ENCODE data around the gene CHRNA3.

The CHRNA3 gene

DNA sequence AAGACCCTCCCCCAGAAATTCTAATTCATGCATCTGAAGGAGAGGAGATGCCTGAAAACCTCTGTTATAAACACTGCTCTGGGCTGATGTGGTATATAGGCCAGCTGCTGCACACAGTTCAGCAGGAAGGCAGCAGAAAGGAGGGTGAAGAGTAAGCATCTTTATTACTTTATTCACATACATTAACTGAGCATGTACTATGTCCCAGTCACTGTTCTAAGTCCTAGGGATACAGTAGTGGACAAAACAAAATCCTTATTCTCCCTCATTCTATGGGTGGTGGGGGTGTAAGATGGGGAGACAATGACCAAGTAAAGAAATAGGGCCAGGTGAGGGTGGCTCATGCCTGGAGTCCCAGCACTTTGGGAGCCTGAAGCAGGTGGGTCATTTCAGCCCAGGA, 38.0 kb upstream of the CHRNA3 start:
- no peak overlapping the region for H3K9ac ChIP-seq (ENCODE audit: insufficient read length)
- no peak for TF ChIP-seq FOXP2 (optimal IDR thresholded peaks at IDR 0.05; ENCODE audit: control extremely low read depth, extremely low read length, insufficient read depth)
- TF ChIP-seq EZH2 (IDR thresholded peaks at IDR 0.05) = no peak
- no peak for TF ChIP-seq POLR2AphosphoS5 (IDR thresholded peaks at IDR 0.05; ENCODE audit: borderline replicate concordance, low read depth, low read length)
- H3K36me3 ChIP-seq (ENCODE audit: insufficient read depth, low read length) = no peaks in the 10 kb centered on the region
- no peaks in the 10 kb centered on the region for H3K9me3 ChIP-seq (ENCODE audit: low read depth, low read length)
- no peak for DNase-seq (ENCODE audit: low read depth, low spot score)
- H3K27ac ChIP-seq = no peak overlapping the region
- no peak overlapping the region for H3K4me3 ChIP-seq

DNA sequence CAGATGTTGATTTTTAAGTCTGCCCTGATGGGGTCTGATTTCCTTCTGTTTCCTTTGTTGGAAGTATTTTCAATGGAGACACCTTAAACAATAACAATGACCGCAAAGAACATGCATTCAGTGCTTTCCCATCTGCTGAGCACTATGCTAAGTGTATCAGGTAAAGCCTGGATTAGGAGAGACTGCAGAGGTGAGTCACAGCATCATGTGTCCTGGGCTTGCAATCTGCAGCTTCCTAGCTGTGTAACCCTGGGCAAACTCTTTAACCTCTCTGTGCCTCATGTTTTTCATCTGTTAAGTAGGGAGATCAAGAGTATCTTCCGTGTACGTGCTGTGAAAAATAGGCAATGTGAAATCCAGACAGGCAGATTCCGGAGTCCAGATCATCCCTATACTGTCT, 33.5 kb upstream of the CHRNA3 start:
- TF ChIP-seq POLR2AphosphoS5 (IDR thresholded peaks at IDR 0.05; ENCODE audit: borderline replicate concordance, low read depth, low read length) = no peak
- TF ChIP-seq FOXP2 (optimal IDR thresholded peaks at IDR 0.05; ENCODE audit: control extremely low read depth, extremely low read length, insufficient read depth) = no peak
- TF ChIP-seq EZH2 (IDR thresholded peaks at IDR 0.05) = no peak
- no peak overlapping the region for H3K4me3 ChIP-seq
- DNase-seq (ENCODE audit: low read depth, low spot score) = no peak
- H3K36me3 ChIP-seq (ENCODE audit: insufficient read depth, low read length) = no peaks in the 10 kb centered on the region
- no peaks in the 10 kb centered on the region for H3K9me3 ChIP-seq (ENCODE audit: low read depth, low read length)
- H3K9ac ChIP-seq (ENCODE audit: insufficient read length) = no peak overlapping the region
- no peak overlapping the region for H3K27ac ChIP-seq

DNA sequence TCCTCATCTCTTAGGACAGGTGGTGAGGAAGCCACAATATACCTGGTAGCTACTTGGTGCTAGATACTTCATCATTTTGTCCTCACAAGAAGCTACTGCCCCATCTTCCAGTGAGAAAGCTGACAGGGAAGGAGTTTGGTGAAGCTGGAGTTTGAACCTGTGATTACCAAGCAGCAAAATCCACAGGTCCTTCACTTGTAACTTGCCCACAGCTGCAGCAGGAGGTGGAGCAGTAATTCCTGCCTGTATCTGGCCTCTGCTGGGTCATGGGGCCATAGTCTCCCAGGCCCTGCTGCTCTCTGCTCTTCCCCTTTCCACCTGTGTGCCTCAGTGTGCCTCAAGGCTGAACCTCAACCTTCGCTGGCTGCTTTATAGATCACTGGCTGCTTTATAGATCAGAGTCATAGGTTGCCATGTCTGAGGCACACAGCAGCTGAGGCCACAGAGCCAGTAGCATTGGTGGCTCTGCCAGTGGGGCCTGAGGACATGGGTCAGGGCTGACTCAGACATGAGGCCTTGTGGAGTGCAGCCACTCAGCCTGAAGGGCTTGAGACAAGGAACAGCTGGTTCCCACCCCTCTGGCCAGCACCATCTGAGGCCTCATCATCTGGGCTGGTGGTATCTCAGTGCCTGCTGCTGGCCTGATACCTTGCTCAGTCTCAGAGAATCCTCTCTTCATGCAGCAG, 31.3 kb upstream of the CHRNA3 start:
- no peak for DNase-seq (ENCODE audit: low read depth, low spot score)
- H3K27ac ChIP-seq = no peak overlapping the region
- no peak overlapping the region for H3K4me3 ChIP-seq
- TF ChIP-seq POLR2AphosphoS5 (IDR thresholded peaks at IDR 0.05; ENCODE audit: borderline replicate concordance, low read depth, low read length) = no peak
- no peaks in the 10 kb centered on the region for H3K36me3 ChIP-seq (ENCODE audit: insufficient read depth, low read length)
- H3K9me3 ChIP-seq (ENCODE audit: low read depth, low read length) = no peaks in the 10 kb centered on the region
- H3K9ac ChIP-seq (ENCODE audit: insufficient read length) = no peak overlapping the region

DNA sequence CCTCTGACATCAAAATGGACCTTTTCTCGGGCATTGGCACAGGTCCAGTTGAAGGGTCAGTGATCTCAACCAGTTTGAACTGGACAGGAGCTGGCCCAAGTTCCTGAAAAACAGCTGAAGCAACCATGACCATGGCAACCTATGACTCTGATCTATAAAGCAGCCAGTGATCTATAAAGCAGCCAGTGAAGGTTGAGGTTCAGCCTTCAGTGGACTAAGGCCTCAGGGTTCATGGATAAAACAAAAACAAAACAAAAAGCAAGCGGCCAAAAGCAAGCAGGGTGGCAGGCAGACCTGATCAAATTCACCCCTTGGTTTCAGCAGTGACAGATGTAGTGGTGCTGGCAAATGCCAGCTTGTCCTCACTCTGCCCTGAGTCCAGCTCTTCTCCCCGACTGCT, 30.2 kb upstream of the CHRNA3 start:
- no peak for DNase-seq (ENCODE audit: low read depth, low spot score)
- H3K27ac ChIP-seq = no peak overlapping the region
- H3K4me3 ChIP-seq = no peak overlapping the region
- no peaks in the 10 kb centered on the region for H3K9me3 ChIP-seq (ENCODE audit: low read depth, low read length)
- no peaks in the 10 kb centered on the region for H3K36me3 ChIP-seq (ENCODE audit: insufficient read depth, low read length)
- TF ChIP-seq FOXP2 (optimal IDR thresholded peaks at IDR 0.05; ENCODE audit: control extremely low read depth, extremely low read length, insufficient read depth) = no peak
- no peak for TF ChIP-seq POLR2AphosphoS5 (IDR thresholded peaks at IDR 0.05; ENCODE audit: borderline replicate concordance, low read depth, low read length)
- no peak for TF ChIP-seq EZH2 (IDR thresholded peaks at IDR 0.05)
- H3K9ac ChIP-seq (ENCODE audit: insufficient read length) = no peak overlapping the region

DNA sequence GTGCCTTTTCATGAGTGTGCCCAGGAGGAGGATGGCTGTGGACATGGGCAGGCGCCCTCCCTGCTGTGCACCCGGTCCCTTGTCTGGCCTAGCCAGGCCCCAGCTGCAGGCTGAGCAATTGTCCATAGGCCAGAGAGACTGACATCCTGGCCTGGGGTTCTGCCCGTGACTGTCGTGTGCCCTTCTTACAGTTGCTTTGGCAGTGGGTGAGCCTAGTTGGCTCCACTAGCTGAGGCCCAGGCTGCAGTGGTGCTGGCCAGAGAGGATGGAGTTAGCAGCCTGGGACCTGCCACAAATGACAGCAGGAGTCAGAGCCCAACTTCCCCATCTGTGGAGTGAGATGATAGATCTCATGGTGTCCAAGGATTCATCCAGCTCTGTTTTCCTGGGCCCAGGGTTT, 29.2 kb upstream of the CHRNA3 start:
- Histone ChIP-seq H3K9me3 (ENCODE audit: low read depth, low read length) (no peaks in the 10 kb centered on the region), H3K4me3 (no peak overlapping the region), H3K9ac (ENCODE audit: insufficient read length) (no peak overlapping the region), H3K27ac (no peak overlapping the region), H3K36me3 (ENCODE audit: insufficient read depth, low read length) (no peaks in the 10 kb centered on the region)
- TF ChIP-seq FOXP2 (optimal IDR thresholded peaks at IDR 0.05; ENCODE audit: control extremely low read depth, extremely low read length, insufficient read depth) = no peak
- no peak for TF ChIP-seq EZH2 (IDR thresholded peaks at IDR 0.05)
- TF ChIP-seq POLR2AphosphoS5 (IDR thresholded peaks at IDR 0.05; ENCODE audit: borderline replicate concordance, low read depth, low read length) = no peak
- DNase-seq (ENCODE audit: low read depth, low spot score) = no peak

DNA sequence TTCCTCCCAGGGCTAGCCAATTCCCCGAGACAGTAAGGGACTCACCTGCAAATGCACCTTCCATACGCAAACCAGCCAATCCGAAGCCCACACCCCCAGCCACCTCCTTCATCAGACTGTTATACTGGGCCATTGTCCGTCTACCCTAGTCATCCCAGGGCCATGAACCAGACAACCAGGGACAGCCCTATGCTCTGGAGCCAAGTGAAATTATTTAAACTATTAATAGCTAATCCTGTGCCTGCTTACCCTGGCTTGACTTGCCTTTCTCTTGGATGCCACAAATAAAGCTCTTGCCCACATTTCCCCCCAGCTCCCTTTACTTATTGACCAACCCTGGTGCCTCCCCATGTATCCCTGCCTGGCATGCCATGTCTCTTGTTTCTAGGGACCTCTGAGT, 24.2 kb upstream of the CHRNA3 start:
- no peak for TF ChIP-seq POLR2AphosphoS5 (IDR thresholded peaks at IDR 0.05; ENCODE audit: borderline replicate concordance, low read depth, low read length)
- no peak for TF ChIP-seq EZH2 (IDR thresholded peaks at IDR 0.05)
- no peak for TF ChIP-seq FOXP2 (optimal IDR thresholded peaks at IDR 0.05; ENCODE audit: control extremely low read depth, extremely low read length, insufficient read depth)
- no peaks in the 10 kb centered on the region for H3K9me3 ChIP-seq (ENCODE audit: low read depth, low read length)
- DNase-seq (ENCODE audit: low read depth, low spot score) = no peak

DNA sequence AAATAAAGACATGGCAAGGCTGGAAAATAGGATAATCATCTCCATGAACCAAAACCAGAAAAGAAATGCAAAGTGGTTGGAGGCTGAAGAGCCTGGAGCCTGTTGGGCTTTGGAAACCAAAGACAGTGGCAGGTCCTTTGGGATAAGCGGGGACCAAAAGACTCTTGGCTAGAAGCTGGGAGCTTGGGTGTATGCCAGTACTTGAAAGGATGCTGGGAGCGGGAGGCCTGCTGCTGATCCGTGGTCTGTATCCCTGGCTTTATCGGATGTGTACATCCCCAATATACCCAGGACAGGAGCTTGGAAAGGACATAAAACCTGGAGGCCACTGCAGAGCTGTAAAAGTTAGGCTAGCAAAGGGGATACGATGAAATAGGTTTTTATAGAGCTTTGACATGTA, 21.5 kb upstream of the CHRNA3 start:
- TF ChIP-seq POLR2AphosphoS5 (IDR thresholded peaks at IDR 0.05; ENCODE audit: borderline replicate concordance, low read depth, low read length) = no peak
- TF ChIP-seq FOXP2 (optimal IDR thresholded peaks at IDR 0.05; ENCODE audit: control extremely low read depth, extremely low read length, insufficient read depth) = no peak
- no peak for TF ChIP-seq EZH2 (IDR thresholded peaks at IDR 0.05)
- H3K27ac ChIP-seq = no peak overlapping the region
- no peaks in the 10 kb centered on the region for H3K36me3 ChIP-seq (ENCODE audit: insufficient read depth, low read length)
- no peak for DNase-seq (ENCODE audit: low read depth, low spot score)
- H3K9me3 ChIP-seq (ENCODE audit: low read depth, low read length) = no peaks in the 10 kb centered on the region
- no peak overlapping the region for H3K9ac ChIP-seq (ENCODE audit: insufficient read length)
- no peak overlapping the region for H3K4me3 ChIP-seq

More for the DNA sequence above, 24.2 kb upstream of the CHRNA3 start:
- Histone ChIP-seq H3K36me3 (ENCODE audit: insufficient read depth, low read length) (no peaks in the 10 kb centered on the region), H3K27ac (no peak overlapping the region), H3K9ac (ENCODE audit: insufficient read length) (no peak overlapping the region), H3K4me3 (no peak overlapping the region)

DNA sequence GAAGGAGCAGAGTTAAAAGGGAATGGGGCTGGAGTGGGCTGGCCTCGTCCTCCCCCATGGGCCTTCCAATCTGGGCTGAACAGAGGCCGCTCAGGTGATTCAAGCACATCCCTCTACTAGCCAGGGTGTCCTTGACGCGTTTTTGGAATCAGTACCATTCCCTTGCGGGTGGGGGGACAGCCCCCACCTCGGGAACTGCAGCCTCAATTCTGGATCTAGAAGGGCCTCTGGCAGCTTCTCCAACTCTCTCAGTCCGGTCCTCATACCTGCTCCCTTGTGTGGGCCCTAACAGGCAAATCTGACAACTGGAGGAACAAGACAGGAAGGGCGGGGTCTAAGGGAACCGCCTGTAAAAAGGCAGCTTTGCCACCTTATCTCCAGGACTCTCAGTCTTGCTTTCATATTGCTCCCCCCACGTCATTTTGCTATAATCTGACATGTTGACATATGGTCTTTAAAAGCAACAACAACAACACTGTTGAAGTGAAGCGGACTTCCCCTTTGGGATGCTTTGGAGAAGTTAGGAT, 21.0 kb upstream of the CHRNA3 start:
- no peak for DNase-seq (ENCODE audit: low read depth, low spot score)
- H3K9ac ChIP-seq (ENCODE audit: insufficient read length) = no peak overlapping the region

More for the DNA sequence above, 21.0 kb upstream of the CHRNA3 start:
- Histone ChIP-seq H3K4me3 (no peak overlapping the region), H3K27ac (no peak overlapping the region), H3K9me3 (ENCODE audit: low read depth, low read length) (no peaks in the 10 kb centered on the region), H3K36me3 (ENCODE audit: insufficient read depth, low read length) (no peaks in the 10 kb centered on the region)
- no peak for TF ChIP-seq FOXP2 (optimal IDR thresholded peaks at IDR 0.05; ENCODE audit: control extremely low read depth, extremely low read length, insufficient read depth)

All from SK-N-MC (cell line).